ENCODE measurements around the gene GFI1.

Gene GFI1

DNA sequence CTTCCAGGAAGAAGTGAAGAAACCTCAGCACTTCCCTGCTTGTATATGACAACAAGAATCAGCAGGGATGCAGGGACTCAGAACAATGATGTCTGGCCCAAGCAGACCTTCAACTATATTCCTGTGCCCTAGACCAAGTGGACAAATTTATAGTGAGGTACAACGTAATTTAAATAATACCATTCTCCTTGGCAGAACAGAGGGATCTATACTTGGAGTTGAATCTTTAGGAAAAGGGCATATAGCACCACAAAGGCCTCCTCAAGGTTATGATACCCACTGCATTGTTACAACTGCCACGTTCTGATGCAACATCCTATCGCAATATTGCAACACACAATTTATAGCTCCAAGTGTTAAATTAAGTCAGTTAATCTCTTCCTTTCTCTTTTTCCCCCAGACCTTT is 29.1 kb upstream of the GFI1 start:
- Histone ChIP-seq H3K4me3 (replicated peaks; ENCODE audit: low read depth, low read length) (no peak overlapping the region), H3K27me3 (replicated peaks; ENCODE audit: control insufficient read depth, insufficient read depth, low read length) (no peaks in the 10 kb centered on the region), H3K36me3 (ENCODE audit: control insufficient read depth, insufficient read depth, low read length) (no peaks in the 10 kb centered on the region)
- TF ChIP-seq, protein P1, sequence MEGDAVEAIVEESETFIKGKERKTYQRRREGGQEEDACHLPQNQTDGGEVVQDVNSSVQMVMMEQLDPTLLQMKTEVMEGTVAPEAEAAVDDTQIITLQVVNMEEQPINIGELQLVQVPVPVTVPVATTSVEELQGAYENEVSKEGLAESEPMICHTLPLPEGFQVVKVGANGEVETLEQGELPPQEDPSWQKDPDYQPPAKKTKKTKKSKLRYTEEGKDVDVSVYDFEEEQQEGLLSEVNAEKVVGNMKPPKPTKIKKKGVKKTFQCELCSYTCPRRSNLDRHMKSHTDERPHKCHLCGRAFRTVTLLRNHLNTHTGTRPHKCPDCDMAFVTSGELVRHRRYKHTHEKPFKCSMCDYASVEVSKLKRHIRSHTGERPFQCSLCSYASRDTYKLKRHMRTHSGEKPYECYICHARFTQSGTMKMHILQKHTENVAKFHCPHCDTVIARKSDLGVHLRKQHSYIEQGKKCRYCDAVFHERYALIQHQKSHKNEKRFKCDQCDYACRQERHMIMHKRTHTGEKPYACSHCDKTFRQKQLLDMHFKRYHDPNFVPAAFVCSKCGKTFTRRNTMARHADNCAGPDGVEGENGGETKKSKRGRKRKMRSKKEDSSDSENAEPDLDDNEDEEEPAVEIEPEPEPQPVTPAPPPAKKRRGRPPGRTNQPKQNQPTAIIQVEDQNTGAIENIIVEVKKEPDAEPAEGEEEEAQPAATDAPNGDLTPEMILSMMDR (IDR thresholded peaks at IDR 0.05; ENCODE audit: insufficient read depth, low read length, poor library complexity, severe bottlenecking), result no peak
- no peak for DNase-seq (ENCODE audit: extremely low read depth, insufficient read length)

DNA sequence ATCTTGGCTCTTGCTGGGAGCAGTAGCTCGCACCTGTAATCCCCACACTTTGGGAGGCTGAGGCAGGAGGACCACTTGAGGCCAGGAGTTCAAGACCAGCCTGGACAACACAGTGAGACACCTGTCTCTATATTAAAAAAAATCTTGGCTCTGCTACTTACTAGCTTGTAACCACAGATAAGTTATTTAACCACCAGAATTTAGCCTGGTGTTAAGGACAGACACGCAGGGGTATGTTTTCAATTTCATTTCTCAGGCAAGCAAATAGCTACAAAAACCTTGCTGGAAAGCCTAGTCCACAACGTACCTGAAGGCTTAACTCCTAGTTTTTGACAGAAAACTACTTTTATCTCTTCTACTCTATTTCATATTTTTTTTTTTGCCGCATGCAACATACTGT is 24.8 kb upstream of the GFI1 start:
- Histone ChIP-seq H3K36me3 (ENCODE audit: control insufficient read depth, insufficient read depth, low read length) (no peaks in the 10 kb centered on the region), H3K27me3 (replicated peaks; ENCODE audit: control insufficient read depth, insufficient read depth, low read length) (no peaks in the 10 kb centered on the region), H3K4me3 (replicated peaks; ENCODE audit: low read depth, low read length) (no peak overlapping the region)
- DNase-seq (ENCODE audit: extremely low read depth, insufficient read length), result no peak
- TF ChIP-seq, protein P1 (IDR thresholded peaks at IDR 0.05; ENCODE audit: insufficient read depth, low read length, poor library complexity, severe bottlenecking), result no peak

DNA sequence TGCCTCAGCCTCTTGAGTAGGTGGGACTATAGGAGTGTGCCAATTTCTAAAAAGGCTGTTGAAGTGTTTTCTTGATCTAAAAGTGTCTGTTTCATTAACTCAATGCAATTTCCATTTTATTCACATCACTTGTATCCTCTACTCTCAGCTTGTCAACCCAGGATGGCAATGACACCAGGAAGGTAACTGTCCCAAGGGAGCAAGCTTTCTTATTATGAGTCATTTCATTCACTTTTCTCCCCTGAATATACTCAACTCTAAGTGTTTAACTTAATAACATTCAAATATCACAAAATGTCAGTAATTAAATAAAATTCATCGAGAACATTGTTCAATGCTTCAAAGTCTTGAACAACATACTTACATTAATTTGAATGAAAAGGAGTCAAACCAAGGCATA is 22.9 kb upstream of the GFI1 start:
- Histone ChIP-seq H3K4me3 (replicated peaks; ENCODE audit: low read depth, low read length) (no peak overlapping the region), H3K27me3 (replicated peaks; ENCODE audit: control insufficient read depth, insufficient read depth, low read length) (no peaks in the 10 kb centered on the region), H3K36me3 (ENCODE audit: control insufficient read depth, insufficient read depth, low read length) (no peaks in the 10 kb centered on the region)
- DNase-seq (ENCODE audit: extremely low read depth, insufficient read length), result no peak
- TF ChIP-seq, protein P1 (IDR thresholded peaks at IDR 0.05; ENCODE audit: insufficient read depth, low read length, poor library complexity, severe bottlenecking), result no peak

DNA sequence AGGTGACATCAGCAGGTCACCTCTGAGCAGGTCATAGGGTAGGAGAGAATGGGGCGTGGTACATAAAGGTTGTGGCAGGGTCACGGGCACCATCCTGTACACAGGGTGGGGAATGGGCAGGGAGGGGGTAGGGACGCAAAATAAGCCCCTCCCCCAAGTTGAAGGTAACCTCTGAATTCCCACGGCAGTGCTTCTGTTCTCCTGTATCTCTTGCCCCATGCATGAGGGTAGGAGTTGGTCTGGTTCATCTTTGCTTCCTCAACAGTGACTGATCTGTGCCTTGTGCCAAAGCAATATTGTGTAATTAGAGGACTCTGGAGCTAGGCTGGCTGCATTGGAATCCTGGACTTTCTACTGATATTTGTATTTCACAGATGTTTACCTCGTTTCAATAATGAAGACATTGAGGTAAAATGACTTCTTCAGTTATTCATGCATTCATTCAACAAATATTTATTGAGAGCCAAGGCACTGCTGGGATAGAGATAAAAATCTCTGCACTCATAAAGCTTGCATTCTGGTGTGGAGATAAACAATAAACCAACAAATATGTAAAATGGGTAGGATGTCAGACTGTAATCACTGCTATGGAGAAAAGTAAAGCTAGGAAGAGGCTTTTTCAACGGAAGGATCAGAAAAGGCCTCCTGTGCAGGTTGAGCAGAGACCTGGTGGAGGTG is 18.4 kb upstream of the GFI1 start:
- H3K27me3 ChIP-seq (replicated peaks; ENCODE audit: control insufficient read depth, insufficient read depth, low read length), result no peaks in the 10 kb centered on the region
- H3K36me3 ChIP-seq (ENCODE audit: control insufficient read depth, insufficient read depth, low read length), result no peaks in the 10 kb centered on the region
- H3K4me3 ChIP-seq (replicated peaks; ENCODE audit: low read depth, low read length), result no peak overlapping the region
- DNase-seq (ENCODE audit: extremely low read depth, insufficient read length), result no peak
- TF ChIP-seq, protein P1 (IDR thresholded peaks at IDR 0.05; ENCODE audit: insufficient read depth, low read length, poor library complexity, severe bottlenecking), result no peak

DNA sequence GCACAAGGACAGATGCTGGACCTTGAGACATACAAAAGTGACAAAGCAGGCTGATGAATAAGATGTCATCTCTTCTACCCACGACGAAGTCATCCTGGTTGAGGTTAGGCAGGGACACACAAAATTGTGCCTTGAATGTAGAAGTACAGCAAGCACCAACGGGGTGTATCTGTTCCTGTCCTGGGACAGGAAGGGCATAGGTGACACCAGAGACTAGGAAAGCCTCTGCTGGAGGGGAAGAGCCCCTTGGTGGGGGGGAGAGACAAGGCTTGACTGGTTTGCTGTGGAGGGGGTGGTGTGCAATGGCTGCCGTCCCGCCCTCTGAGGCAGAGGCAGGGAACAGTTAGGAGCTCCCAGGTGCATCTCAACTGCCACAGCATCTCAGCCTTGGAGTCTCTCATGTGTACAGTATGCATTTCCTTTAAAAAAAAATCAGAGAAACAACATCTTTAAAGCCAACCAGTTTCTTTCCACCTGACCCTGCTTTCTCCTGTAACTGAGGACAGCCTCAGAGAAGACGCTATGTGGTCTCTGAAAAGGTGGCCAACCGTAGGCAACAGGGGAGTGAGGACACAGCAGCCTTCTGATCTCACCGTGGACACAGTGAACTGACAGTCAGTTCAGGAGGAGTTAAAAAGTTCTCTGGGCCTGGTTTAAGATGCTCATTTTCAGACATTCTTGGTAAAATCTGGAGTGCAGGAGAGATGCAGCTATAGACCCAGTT is 17.7 kb upstream of the GFI1 start:
- H3K4me3 ChIP-seq (replicated peaks; ENCODE audit: low read depth, low read length), result no peak overlapping the region
- TF ChIP-seq, protein P1 (IDR thresholded peaks at IDR 0.05; ENCODE audit: insufficient read depth, low read length, poor library complexity, severe bottlenecking), result no peak
- no peaks in the 10 kb centered on the region for H3K27me3 ChIP-seq (replicated peaks; ENCODE audit: control insufficient read depth, insufficient read depth, low read length)
- no peaks in the 10 kb centered on the region for H3K36me3 ChIP-seq (ENCODE audit: control insufficient read depth, insufficient read depth, low read length)
- no peak for DNase-seq (ENCODE audit: extremely low read depth, insufficient read length)

Data from GM06990 (cell line).